Measurements from ENCODE around the gene STRN.

Gene STRN

GRCh38 chr2:36861896-36862295, 104.4 kb downstream of the STRN start:
- H3K36me3 ChIP-seq (ENCODE audit: insufficient read depth) = no peaks in the 10 kb centered on the region
- H3K79me2 ChIP-seq (ENCODE audit: insufficient read depth, low read depth) = no peaks in the 10 kb centered on the region
- H3K9ac ChIP-seq = no peak overlapping the region
- no peaks in the 10 kb centered on the region for H4K20me1 ChIP-seq (ENCODE audit: insufficient read depth)
- no peak for TF ChIP-seq CTCF (conservative IDR thresholded peaks at IDR 0.05; ENCODE audit: low read depth, low read length)
- H3K4me1 ChIP-seq (ENCODE audit: low read depth, poor library complexity, severe bottlenecking) = peaks cover 19% of the 10 kb centered on the region
- H3K4me3 ChIP-seq (IDR thresholded peaks at IDR 0.05; ENCODE audit: insufficient read depth, low read depth, low read length) = no peak overlapping the region
- no peaks in the 10 kb centered on the region for H3K27me3 ChIP-seq (ENCODE audit: insufficient read depth, low read depth)
- no peak overlapping the region for H3K27ac ChIP-seq
- no peak overlapping the region for H3K4me2 ChIP-seq
- no peak overlapping the region for H2AFZ ChIP-seq (ENCODE audit: low read depth)

- Histone ChIP-seq H3K4me1 (ENCODE audit: low read depth, poor library complexity, severe bottlenecking) (peaks cover 19% of the 10 kb centered on the region), H3K9ac (no peak overlapping the region), H3K36me3 (ENCODE audit: insufficient read depth) (no peaks in the 10 kb centered on the region), H3K4me3 (IDR thresholded peaks at IDR 0.05; ENCODE audit: insufficient read depth, low read depth, low read length) (no peak overlapping the region), H2AFZ (ENCODE audit: low read depth) (no peak overlapping the region), H3K4me2 (no peak overlapping the region), H3K79me2 (ENCODE audit: insufficient read depth, low read depth) (no peaks in the 10 kb centered on the region), H3K27ac (no peak overlapping the region), H3K27me3 (ENCODE audit: insufficient read depth, low read depth) (no peaks in the 10 kb centered on the region), H4K20me1 (ENCODE audit: insufficient read depth) (no peaks in the 10 kb centered on the region)
- no peak for TF ChIP-seq CTCF (conservative IDR thresholded peaks at IDR 0.05; ENCODE audit: low read depth, low read length)
Observed at GRCh38 chr2:36859366-36859792, 107.0 kb downstream of the STRN start.

- Histone ChIP-seq H4K20me1 (ENCODE audit: insufficient read depth) (no peaks in the 10 kb centered on the region), H3K4me2 (no peak overlapping the region), H3K79me2 (ENCODE audit: insufficient read depth, low read depth) (no peaks in the 10 kb centered on the region), H3K27ac (no peak overlapping the region), H3K36me3 (ENCODE audit: insufficient read depth) (no peaks in the 10 kb centered on the region), H3K9ac (no peak overlapping the region), H2AFZ (ENCODE audit: low read depth) (no peak overlapping the region), H3K27me3 (ENCODE audit: insufficient read depth, low read depth) (no peaks in the 10 kb centered on the region), H3K4me3 (IDR thresholded peaks at IDR 0.05; ENCODE audit: insufficient read depth, low read depth, low read length) (no peak overlapping the region), H3K4me1 (ENCODE audit: low read depth, poor library complexity, severe bottlenecking) (peaks cover 19% of the 10 kb centered on the region)
- TF ChIP-seq CTCF (conservative IDR thresholded peaks at IDR 0.05; ENCODE audit: low read depth, low read length) = no peak
Observed at GRCh38 chr2:36858551-36859365, 107.6 kb downstream of the STRN start.

- Histone ChIP-seq H3K4me2 (no peak overlapping the region), H3K36me3 (ENCODE audit: insufficient read depth) (no peaks in the 10 kb centered on the region), H4K20me1 (ENCODE audit: insufficient read depth) (no peaks in the 10 kb centered on the region), H3K9ac (no peak overlapping the region), H2AFZ (ENCODE audit: low read depth) (no peak overlapping the region), H3K79me2 (ENCODE audit: insufficient read depth, low read depth) (no peaks in the 10 kb centered on the region), H3K27ac (no peak overlapping the region), H3K4me3 (IDR thresholded peaks at IDR 0.05; ENCODE audit: insufficient read depth, low read depth, low read length) (no peak overlapping the region), H3K4me1 (ENCODE audit: low read depth, poor library complexity, severe bottlenecking) (peaks cover 19% of the 10 kb centered on the region), H3K27me3 (ENCODE audit: insufficient read depth, low read depth) (no peaks in the 10 kb centered on the region)
- TF ChIP-seq CTCF (conservative IDR thresholded peaks at IDR 0.05; ENCODE audit: low read depth, low read length) = no peak
Observed at GRCh38 chr2:36857713-36858112, 108.6 kb downstream of the STRN start.

All from KMS-11 (cell line).